GM19455 (cell line): ENCODE measurements around the gene FGFR4.
"Not testable (repeated sequence)": the region's sequence is repeated elsewhere in the genome, so short reads cannot be mapped to it uniquely, and the experiment has no call there.

Experiments
- ATAC-seq: cut with Tn5 transposase; IDR thresholded peaks from one replicate; pipeline ENCODE4 v1.9.1; 2021; ENCODE audit not compliant: unreplicated experiment

Gene FGFR4

DNA sequence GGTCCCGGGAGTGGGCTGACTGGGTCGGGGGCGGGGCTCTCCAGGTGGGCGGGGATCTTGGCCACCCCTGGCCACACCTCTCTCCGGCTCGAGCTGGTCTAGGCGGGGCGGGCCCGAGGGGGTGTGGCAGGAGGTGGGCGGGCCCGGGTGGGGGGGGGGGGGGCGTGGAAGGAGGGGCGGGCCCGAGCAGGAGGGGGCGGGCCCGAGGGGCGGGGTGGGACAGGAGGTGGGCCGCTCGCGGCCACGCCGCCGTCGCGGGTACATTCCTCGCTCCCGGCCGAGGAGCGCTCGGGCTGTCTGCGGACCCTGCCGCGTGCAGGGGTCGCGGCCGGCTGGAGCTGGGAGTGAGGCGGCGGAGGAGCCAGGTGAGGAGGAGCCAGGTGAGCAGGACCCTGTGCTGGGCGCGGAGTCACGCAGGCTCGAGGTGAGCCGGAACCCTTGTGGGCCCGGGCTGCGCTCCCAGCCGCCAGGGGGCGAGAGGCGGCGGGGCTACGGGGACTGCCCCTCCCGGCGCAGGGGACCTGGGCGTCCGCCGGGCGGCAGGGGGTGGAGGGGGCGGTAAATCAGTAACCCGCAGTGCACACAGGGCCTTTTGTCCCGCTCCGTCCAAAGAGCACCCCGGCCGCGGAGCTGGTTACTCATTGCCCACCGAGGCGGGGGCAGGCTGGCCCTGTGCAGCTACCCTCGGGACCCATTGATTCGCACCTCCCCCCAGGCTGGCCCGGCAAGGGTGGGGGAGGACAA, at the start of gene FGFR4:
Gene FGFR4 (plus strand): TSS at position 262 of the 744 bp plus-strand sequence. CDS start 2,688 bp downstream, outside the sequence.
- no peak for ATAC-seq

- no peak for ATAC-seq
Measured at GRCh38 chr5:177036921-177037320, 49.8 kb upstream of the FGFR4 start.

DNA sequence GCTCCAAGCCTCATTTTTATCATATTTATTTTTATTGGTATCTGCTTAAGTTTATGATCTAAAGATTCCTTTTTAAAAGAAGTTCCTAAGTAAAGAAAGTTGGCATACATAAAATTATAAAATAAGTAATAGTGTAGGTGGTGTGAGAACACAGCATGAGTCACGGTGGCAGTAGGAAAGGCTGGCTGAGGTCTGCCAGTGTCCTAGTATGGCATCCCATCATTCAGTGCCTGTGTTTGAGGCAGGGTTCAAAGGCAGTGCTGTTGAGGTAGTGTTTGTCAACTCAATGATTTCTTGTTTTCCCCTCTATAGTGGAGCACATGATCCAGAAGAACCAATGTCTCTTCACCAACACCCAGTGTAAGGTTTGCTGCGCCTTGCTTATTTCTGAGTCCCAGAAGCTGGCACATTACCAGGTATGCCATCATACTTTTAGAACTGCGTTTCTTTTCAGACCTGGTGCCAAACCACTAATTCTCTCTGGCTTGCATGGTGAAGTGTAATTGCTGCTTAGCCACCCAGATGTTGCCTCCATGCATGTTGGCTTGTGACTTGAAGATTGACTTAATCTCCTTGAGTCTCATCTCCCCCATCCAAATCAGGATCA, 45.8 kb upstream of the FGFR4 start:
- ATAC-seq: no peak

DNA sequence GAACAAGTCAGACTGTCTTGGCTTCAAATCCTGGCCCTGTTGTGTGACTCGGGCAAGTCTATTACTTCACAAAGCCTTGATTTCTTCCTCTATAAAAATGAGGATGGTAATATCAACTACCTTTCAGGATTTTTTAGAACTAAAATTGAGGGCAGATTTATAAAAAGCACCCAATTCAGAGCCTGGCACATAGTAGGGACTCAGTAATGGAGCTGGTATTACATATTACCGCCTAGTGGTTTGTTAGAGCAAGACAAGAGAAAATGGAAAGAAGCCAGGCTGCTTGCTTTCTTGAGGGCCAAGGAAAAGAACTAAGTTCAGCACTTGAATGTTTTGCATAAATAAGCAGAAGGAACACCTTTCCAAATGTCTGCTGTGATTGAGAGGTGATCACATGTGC, 44.8 kb upstream of the FGFR4 start:
- ATAC-seq: no peak

DNA sequence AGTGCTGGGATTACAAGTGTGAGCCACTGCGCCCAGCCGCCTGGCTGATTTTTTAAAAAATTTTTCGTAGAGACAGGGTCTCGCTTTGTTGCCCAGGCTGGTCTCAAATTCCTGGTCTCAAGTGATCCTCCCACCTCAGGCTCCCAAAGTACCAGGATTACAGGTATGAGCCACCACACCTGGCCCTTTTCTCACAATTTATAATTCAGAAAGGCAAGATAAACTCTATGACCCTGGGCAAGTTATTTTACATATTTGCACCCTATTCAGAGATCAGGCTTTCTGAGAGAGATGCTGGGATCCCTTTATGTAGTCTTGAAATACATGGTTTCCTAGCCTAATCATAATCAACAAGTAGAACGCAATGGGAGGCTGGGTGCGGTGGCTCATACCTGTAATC, 43.6 kb upstream of the FGFR4 start:
- ATAC-seq: no peak

GRCh38 chr5:177043958-177044357, 42.8 kb upstream of the FGFR4 start:
- no peak for ATAC-seq

DNA sequence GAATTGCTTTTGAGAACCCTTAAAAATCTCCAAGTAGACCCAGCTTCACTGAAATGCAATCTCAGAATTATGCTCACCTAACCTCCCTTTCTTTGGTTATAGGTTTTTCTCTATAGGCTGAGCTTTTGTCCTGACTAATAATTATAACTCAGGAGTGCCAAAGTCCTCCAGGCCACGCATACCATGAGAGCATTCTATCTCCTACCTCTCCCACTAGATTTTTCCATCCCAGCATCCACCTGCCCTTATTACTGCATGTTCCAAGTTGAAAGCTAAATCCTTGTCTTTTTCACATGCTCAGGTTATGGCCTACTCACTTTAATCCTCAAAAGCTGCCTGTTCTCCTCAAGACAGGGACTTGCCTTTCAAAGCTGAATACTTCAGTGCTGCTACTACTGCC, 42.1 kb upstream of the FGFR4 start:
- no peak for ATAC-seq

- no peak for ATAC-seq
Measured at GRCh38 chr5:177045631-177046030, 41.1 kb upstream of the FGFR4 start.

DNA sequence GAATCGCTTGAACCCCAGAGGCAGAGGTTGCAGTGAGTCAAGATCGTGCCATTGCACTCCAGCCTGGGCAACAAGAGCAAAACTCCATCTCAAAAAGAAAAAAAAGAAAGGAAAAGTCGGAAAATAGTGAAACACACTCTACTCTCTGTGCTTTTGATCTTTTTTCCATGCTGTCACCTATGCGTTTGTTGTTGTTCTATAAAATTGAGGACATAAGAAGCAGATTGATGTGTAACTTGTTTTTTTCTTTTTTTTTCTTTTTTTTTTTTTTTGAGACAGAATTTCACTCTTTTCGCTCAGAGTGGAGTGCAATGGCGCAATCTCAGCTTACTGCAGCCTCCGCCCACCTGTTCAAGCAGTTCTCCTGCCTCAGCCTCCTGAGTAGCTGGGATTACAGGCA, 38.2 kb upstream of the FGFR4 start:
- not testable (repeated sequence) for ATAC-seq

DNA sequence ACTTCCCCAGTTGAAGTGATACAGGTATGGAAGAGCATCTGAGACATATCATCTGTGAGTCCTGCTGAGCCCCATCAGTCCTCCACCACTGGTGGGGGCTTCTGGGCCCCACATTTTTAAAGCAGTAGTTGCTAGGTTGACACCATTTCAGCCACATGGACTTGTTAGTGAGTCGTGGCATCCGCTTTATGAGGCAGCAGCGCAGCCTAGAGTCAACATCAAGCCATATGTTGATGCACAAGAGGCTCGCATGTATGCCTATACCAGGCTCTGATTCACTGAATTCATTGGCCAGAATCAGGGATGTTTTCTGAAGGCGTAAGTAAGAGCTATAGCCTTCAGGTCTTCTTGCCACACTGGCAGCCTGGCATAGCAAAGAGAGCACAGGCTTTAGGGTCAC, 37.4 kb upstream of the FGFR4 start:
- ATAC-seq: no peak

DNA sequence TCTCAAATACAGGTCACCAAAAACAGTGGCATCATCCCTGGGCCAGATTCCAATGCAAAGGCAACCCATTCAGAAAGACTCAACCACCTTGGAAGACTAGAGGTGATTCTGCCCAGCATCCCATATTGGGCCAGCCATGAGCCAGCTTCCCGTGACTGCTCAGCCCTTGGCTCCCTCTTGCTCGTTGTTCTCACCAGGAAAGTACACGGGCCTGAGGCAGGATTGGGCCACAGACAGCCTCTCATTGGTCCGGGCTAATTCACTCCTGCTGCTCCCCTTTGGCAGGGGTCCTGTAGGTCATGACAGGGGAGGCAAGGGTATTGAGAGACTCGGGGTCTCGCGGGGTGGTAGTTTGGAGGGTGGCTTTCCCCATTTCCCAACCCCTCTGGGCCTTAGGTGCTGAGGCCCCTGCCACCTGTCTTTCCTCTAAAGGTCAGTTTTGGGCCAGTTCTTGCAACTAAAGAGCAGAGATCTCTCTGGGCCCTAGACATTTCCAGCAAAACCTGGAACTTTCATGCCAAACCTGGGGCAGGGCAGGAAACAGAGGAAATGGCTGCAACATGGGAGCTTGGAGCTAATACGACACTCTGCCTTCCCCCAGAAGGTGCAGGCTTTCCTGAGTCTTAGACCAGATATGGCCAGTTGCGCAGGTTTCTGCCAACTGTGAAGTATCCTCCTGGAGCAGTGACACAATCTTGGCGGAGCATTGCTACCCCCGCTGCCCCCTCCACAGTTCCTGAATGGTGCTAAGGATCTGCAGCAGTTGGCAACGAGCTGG, 22.0 kb upstream of the FGFR4 start:
- no peak for ATAC-seq

DNA sequence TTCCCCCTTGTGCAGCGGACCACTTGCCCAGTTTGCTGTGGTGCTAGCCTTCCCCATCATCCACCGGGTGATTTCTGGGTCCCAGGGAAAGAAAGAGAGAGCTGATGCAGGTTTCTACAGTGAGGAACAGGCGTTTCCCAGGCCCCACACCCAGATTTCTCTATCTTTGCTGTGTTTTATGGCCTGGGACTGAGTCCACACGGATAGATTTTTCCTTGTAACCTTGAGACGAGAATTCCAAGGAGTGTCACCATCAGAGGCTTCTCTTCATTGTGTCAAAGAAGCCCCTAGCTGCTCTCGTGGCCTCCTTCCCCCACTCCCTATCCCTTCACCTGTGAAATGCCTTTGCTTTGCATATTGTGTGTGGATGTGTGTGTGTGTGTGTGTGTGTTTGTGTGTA, 21.2 kb upstream of the FGFR4 start:
- ATAC-seq: no peak

DNA sequence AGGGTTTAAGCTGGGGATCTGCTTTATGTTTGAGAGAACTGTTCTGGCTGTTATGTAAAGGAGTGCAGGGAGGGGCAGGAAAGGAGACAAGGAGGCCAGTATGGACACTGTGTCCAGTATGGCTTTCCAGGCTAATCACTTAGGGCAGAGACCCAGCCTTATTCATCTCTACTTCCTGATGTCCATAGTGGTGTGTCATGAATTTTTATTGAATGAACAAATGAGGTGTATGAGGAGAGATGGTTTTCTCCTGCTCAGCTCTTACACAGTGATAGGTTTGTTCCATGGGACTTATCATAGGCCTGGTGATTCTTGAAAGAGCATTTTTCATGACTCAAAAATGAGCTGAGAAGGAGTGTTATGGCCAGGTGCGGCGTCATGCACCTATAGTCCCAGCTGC, 20.5 kb upstream of the FGFR4 start:
- ATAC-seq: no peak

- ATAC-seq: no peak
Measured at GRCh38 chr5:177067503-177067902, 19.2 kb upstream of the FGFR4 start.

DNA sequence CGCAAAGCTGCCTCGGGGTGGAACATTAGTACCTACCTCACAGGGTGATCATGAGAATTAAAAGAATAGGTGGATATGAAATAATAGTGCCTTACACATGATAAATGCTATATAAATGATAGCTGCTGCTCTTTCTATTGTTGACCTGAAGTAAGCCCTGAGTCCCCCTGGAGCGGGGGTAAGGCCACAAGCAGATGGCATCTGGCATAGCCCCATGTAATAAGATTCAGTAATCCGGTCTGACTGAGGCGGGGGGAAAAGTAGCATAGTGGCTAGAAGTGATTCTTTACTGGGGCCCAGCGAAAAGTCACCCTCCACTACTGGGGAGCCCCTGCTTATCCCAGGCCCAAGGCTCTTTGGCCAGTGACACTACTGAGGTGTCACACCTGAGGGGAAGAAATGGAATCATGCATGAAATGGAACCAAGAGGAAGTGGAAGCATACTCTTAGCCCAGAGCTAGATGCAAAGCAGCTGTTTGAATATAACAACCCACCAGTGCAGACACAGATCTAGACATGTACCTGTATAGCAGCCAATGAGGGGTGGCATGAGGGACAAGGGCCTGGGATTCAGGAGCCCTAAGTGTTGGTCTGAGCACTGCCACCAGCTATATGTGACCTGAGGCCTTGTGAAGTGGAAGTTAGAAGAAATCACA, 16.1 kb upstream of the FGFR4 start:
- ATAC-seq: no peak

GRCh38 chr5:177071666-177072385, 14.9 kb upstream of the FGFR4 start:
- ATAC-seq: no peak

- ATAC-seq: no peak
Measured at GRCh38 chr5:177077335-177077734, 9.4 kb upstream of the FGFR4 start.

DNA sequence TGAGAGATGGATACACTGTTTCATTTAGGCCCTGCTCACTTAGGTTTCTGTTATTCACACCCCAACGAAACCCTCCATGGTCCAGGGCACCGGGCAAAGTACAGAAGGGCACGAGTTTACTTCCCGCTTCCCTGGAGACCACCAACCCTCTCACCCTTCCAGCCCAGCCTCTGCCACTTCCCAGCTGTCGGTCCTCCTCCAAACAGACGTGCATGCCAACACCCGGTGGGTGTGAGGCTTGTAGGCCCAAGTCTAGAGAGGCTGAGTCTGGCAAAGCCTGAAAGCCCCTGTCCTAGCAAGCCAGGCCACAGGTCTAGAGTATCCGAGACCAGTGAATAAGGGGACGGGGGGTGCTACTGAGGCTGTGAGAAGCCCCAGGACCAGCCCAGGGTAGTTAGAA, 7.1 kb upstream of the FGFR4 start:
- ATAC-seq: no peak

- ATAC-seq: no peak
Measured at GRCh38 chr5:177080265-177080664, 6.5 kb upstream of the FGFR4 start.

GRCh38 chr5:177081859-177082258, 4.9 kb upstream of the FGFR4 start:
- ATAC-seq: no peak

- ATAC-seq: no peak
Measured at GRCh38 chr5:177083357-177083756, 3.4 kb upstream of the FGFR4 start.
